ENCODE measurements around the gene DOHH. TPM values are rescaled to one million over a fixed set of nuclear protein-coding genes. Genes with fewer than 3 reads are reported as not detected.
"Not testable (repeated sequence)": the region's sequence is repeated elsewhere in the genome, so short reads cannot be mapped to it uniquely, and the experiment has no call there.

The DOHH gene
- total and polyA plus RNA-seq, 2 donors (not counting 3 experiments of a cell fraction or from before 2014, with no cell fraction given), result 8.7 to 15.2 TPM

DNA sequence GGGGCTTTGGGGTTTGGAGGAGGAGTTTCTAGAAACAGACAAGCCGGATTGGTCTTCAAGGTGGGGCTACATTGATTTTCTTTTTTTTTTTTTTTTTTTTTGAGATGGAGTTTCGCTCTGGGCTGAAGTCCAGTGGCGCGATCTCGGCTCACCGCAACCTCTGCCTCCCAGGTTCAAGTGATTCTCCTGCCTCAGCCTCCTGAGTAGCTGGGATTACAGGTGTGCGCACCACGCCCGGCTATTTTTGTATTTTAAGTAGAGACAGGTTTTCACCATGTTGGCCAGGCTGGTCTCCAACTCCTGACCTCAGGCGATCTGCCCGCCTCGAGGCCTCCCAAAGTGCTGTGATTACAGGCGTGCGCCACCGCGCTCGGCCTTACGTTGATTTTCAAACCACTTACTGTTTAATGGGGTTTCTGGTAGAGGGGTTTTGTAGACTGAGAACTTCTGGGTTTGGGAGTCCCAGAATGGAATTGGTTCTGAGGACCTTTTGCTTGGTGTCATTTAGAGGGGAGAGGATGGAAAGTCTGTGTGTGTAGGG, 7.7 kb upstream of the DOHH start:
- H3K9me1 ChIP-seq (replicated peaks; ENCODE audit: control insufficient read depth, extremely low read depth, insufficient read depth, low read length); H3K4me2 ChIP-seq (ENCODE audit: insufficient read depth, low read length); H2AFZ ChIP-seq (ENCODE audit: low read depth, low read length); FAIRE-seq; dilution Hi-C loops (cut with MboI; ENCODE audit: extremely low pct_ligation_motif_present, low sequenced_read_pairs); BruUV-seq (replicated peaks); DNase-seq (ENCODE audit: low read depth, low spot score); H3K4me1 ChIP-seq (ENCODE audit: control insufficient read depth, extremely low read depth, insufficient read depth, low read length); H3K27me3 ChIP-seq (ENCODE audit: control insufficient read depth in 2 of 2, insufficient read depth in 2 of 2, low read length in 2 of 2); POLR2A ChIA-PET; H3K9me3 ChIP-seq (replicated peaks; ENCODE audit: control insufficient read depth, insufficient read depth, low read length); H3K4me3 ChIP-seq (replicated peaks in 1 of 3; ENCODE audit: insufficient read depth in 1 of 3, low read depth in 1 of 3, low read length in 3 of 3); H4K20me1 ChIP-seq (replicated peaks; ENCODE audit: control insufficient read depth, extremely low read depth, insufficient read depth, low read length); intact Hi-C loops (cut with micrococcal nuclease); H3K27ac ChIP-seq (ENCODE audit: insufficient read depth, low read depth, low read length); H3K9ac ChIP-seq (replicated peaks; ENCODE audit: extremely low read depth, insufficient read depth, low read length): not testable (repeated sequence)
- peaks cover 70% of the 10 kb centered on the region for H3K79me2 ChIP-seq (ENCODE audit: control insufficient read depth, insufficient read depth, low read length)
- CTCF ChIA-PET, result interaction anchor here (1.9 kb wide), 1 partner anchor 23 kb away, joined by 9 read pairs; no protein-coding TSS in a partner anchor
- peaks cover 0 to 10% of the 10 kb centered on the region in 2 experiments for H3K36me3 ChIP-seq (ENCODE audit: control insufficient read depth in 2 of 2, extremely low read depth in 1 of 2, insufficient read depth in 2 of 2, low read length in 2 of 2)

DNA sequence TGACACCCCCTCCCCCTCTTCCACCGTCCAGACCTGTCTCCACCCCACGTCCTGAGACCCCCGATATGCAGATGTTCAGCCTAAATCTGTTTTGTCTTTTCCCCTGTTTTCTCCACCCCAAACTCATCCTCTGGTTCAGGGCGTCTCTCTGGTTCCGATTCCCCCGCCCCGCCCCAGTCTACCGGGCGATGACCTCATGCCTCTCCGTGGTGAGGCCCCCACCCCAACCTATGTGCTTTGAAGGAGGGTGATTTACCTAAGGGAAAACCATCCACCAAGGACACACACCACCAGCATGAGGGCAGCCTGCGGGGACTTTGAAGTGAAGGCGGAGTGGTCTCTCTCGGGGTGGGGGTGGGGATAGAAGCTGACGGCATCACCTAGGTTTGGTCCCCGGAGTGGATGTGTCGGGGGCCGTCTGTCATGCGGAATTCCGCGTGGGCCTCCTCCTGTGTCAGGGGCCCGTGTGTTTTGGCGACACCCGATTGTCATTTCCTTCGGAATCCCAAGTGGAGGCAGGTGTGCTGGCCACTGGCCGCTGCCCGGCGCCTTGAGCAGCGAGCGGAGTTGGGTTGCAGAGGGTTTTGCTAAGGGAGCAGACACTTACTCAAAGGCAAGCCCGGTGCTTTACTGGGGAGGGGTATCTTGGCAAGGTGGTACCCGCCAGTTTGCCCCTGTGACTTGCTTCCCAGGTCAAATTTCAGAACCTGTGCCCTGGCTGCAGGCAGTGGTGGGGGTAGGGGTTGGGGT, 7.1 kb upstream of the DOHH start:
- intact Hi-C loops (cut with micrococcal nuclease), result loop anchor here (2.0 kb wide), 1 partner anchor 65 kb away; the partner anchor contains the start of gene HMG20B
- Histone ChIP-seq H3K27me3 (ENCODE audit: control insufficient read depth in 2 of 2, insufficient read depth in 2 of 2, low read length in 2 of 2) (no peaks in the 10 kb centered on the region), H3K79me2 (ENCODE audit: control insufficient read depth, insufficient read depth, low read length) (peaks cover 63% of the 10 kb centered on the region), H2AFZ (ENCODE audit: low read depth, low read length) (no peak overlapping the region), H3K9ac (replicated peaks; ENCODE audit: extremely low read depth, insufficient read depth, low read length) (peak overlapping the region; percentile 85), H3K9me3 (replicated peaks; ENCODE audit: control insufficient read depth, insufficient read depth, low read length) (no peaks in the 10 kb centered on the region), H3K4me2 (ENCODE audit: insufficient read depth, low read length) (peak overlapping the region; percentile 73), H3K9me1 (replicated peaks; ENCODE audit: control insufficient read depth, extremely low read depth, insufficient read depth, low read length) (no peaks in the 10 kb centered on the region), H4K20me1 (replicated peaks; ENCODE audit: control insufficient read depth, extremely low read depth, insufficient read depth, low read length) (no peaks in the 10 kb centered on the region), H3K27ac (ENCODE audit: insufficient read depth, low read depth, low read length) (peak overlapping the region; percentile 30), H3K4me1 (ENCODE audit: control insufficient read depth, extremely low read depth, insufficient read depth, low read length) (peaks cover 10% of the 10 kb centered on the region), H3K36me3 (ENCODE audit: control insufficient read depth in 2 of 2, extremely low read depth in 1 of 2, insufficient read depth in 2 of 2, low read length in 2 of 2) (peaks cover 0 to 10% of the 10 kb centered on the region in 2 experiments), H3K4me3 (replicated peaks in 1 of 3; ENCODE audit: insufficient read depth in 1 of 3, low read depth in 1 of 3, low read length in 3 of 3) (peak overlapping the region; percentile 63 to 91 (median 77))
- ChIA-PET CTCF (interaction anchor here (0.7 to 1.9 kb wide), 2 partner anchors 22 to 37 kb away, joined by 3 to 9 read pairs; no protein-coding TSS in a partner anchor), POLR2A (no interaction called here)
- TF ChIP-seq, protein P1, sequence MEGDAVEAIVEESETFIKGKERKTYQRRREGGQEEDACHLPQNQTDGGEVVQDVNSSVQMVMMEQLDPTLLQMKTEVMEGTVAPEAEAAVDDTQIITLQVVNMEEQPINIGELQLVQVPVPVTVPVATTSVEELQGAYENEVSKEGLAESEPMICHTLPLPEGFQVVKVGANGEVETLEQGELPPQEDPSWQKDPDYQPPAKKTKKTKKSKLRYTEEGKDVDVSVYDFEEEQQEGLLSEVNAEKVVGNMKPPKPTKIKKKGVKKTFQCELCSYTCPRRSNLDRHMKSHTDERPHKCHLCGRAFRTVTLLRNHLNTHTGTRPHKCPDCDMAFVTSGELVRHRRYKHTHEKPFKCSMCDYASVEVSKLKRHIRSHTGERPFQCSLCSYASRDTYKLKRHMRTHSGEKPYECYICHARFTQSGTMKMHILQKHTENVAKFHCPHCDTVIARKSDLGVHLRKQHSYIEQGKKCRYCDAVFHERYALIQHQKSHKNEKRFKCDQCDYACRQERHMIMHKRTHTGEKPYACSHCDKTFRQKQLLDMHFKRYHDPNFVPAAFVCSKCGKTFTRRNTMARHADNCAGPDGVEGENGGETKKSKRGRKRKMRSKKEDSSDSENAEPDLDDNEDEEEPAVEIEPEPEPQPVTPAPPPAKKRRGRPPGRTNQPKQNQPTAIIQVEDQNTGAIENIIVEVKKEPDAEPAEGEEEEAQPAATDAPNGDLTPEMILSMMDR (IDR thresholded peaks at IDR 0.05; ENCODE audit: extremely low read depth in 1 of 2, insufficient read depth in 1 of 2, low read depth in 1 of 2, low read length in 2 of 2), result no peak
- TF ChIP-seq FOS (IDR thresholded peaks at IDR 0.05; ENCODE audit: borderline replicate concordance, insufficient read depth, low read length) (no peak), POLR2AphosphoS5 (IDR thresholded peaks at IDR 0.05; ENCODE audit: insufficient read depth, low read depth, low read length) (no peak), POLR2A (IDR thresholded peaks at IDR 0.05; ENCODE audit: low read depth, low read length) (no peak), GATA2 (IDR thresholded peaks at IDR 0.05; ENCODE audit: insufficient read depth, insufficient read length, low read depth, low read length) (no peak), JUN (IDR thresholded peaks at IDR 0.05; ENCODE audit: borderline replicate concordance, insufficient read depth, insufficient read length, low read depth) (no peak), MYC (IDR thresholded peaks at IDR 0.05; ENCODE audit: low read depth, low read length) (no peak), EZH2 (IDR thresholded peaks at IDR 0.05; ENCODE audit: borderline replicate concordance, low read depth, low read length, severe bottlenecking) (no peak)
- TF ChIP-seq, protein P2, sequence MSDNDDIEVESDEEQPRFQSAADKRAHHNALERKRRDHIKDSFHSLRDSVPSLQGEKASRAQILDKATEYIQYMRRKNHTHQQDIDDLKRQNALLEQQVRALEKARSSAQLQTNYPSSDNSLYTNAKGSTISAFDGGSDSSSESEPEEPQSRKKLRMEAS (IDR thresholded peaks at IDR 0.05; ENCODE audit: insufficient read depth, insufficient read length), result no peak
- BruUV-seq (replicated peaks), result TSS peak; percentile 33
- FAIRE-seq (peak; percentile 75), DNase-seq (ENCODE audit: low read depth, low spot score) (peak; percentile 11)
- dilution Hi-C loops (cut with MboI; ENCODE audit: extremely low pct_ligation_motif_present, low sequenced_read_pairs), result no loop called here

Data from endothelial cell of umbilical vein (primary cell).